Kidney epithelial cell (primary cell): ENCODE measurements around the gene PEX19. TPM values are rescaled to one million over a fixed set of nuclear protein-coding genes. Genes with fewer than 3 reads are reported as not detected.

ENCODE experiments used
- DNase-seq: peaks from one replicate; pipeline ENCODE4 v3.0.0-alpha.2; 2010; ENCODE audit warnings: low read depth
- H3K27me3 ChIP-seq: 2 replicates; pipeline ENCODE4 v1.6.0; 2011; ENCODE audit warnings: low read length; ENCODE audit not compliant: control insufficient read depth, insufficient read depth
- H3K36me3 ChIP-seq: 2 replicates; pipeline ENCODE4 v1.5.1; 2011; ENCODE audit warnings: low read length; ENCODE audit not compliant: control insufficient read depth, insufficient read depth
- H3K4me3 ChIP-seq: 2 replicates; pipeline ENCODE4 v1.5.1; 2011; ENCODE audit warnings: low read depth, mild to moderate bottlenecking, control low read depth, low read length
- CTCF ChIP-seq: IDR thresholded peaks from 2 replicates; pipeline ENCODE4 v1.5.1; 2011; ENCODE audit warnings: mild to moderate bottlenecking, moderate library complexity, low read length, control low read depth, inconsistent platforms; ENCODE audit not compliant: insufficient read depth, poor library complexity, severe bottlenecking
- total RNA-seq: library from RNA; depleted of rRNA; stranded (reverse); fragments of >200 nt; gene quantifications from 2 replicates; pipeline ENCODE4 v1.2.3, GENCODE V29; 2015

Gene PEX19
- total RNA-seq, 1 donor from 2014 or later = 45.8 TPM

- no peak for TF ChIP-seq CTCF
- DNase-seq = no peak
- no peak overlapping the region for H3K4me3 ChIP-seq
- no peaks in the 10 kb centered on the region for H3K27me3 ChIP-seq
- H3K36me3 ChIP-seq = no peaks in the 10 kb centered on the region
These were observed 33.9 kb downstream of the PEX19 start for GRCh38 chr1:160251011-160251410.

- Histone ChIP-seq H3K36me3 (no peaks in the 10 kb centered on the region), H3K27me3 (no peaks in the 10 kb centered on the region), H3K4me3 (no peak overlapping the region)
- DNase-seq = no peak
- TF ChIP-seq CTCF = no peak
These were observed 37.9 kb downstream of the PEX19 start for GRCh38 chr1:160247053-160247452.

DNA sequence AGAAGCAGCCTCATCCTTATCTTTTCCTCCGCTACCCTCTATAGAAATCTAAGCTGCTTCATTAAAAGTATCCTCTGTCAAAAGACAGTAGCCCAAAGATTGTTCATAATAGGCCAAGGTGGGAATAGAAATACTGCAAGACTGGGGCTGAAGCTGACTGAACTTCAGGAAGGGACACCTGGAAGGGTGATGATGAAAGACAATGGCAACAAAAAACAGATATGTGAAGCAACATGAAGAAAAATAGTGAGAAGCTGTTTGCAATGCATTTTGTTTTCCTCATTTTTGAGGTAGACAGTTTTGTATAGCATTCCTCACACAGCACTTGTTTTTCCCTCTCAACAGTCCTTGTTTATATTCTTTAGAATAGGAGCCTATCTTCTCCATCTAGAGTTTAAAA is 39.5 kb downstream of the PEX19 start:
- TF ChIP-seq CTCF = no peak

GRCh38 chr1:160244209-160244608 is 40.7 kb downstream of the PEX19 start:
- no peak overlapping the region for H3K4me3 ChIP-seq
- TF ChIP-seq CTCF = no peak
- DNase-seq = no peak
- H3K27me3 ChIP-seq = no peaks in the 10 kb centered on the region
- peaks cover 1% of the 10 kb centered on the region for H3K36me3 ChIP-seq

More for the DNA sequence above, 39.5 kb downstream of the PEX19 start:
- H3K27me3 ChIP-seq = no peaks in the 10 kb centered on the region
- no peaks in the 10 kb centered on the region for H3K36me3 ChIP-seq
- no peak overlapping the region for H3K4me3 ChIP-seq
- DNase-seq = no peak

DNA sequence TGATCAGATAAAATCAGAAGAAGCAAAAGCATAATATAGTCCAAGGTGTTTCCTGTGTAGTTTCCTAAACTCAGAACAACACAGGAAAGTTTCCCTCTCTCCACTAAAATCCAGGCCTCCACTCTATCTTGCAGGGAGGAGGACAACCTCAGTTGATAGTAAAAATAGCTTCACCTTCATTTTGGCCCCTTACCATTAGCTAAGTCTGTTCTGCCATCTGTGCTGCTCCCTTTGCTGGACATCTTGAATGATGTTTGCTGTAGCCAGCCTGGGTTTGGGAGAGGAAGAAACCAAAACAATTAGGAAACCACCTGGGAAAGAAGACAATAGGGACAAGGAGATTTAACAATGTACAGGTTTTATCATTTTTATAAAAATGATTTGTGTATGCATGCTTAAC is 41.2 kb downstream of the PEX19 start:
- H3K36me3 ChIP-seq = peaks cover 1% of the 10 kb centered on the region
- DNase-seq = no peak
- no peak for TF ChIP-seq CTCF

GRCh38 chr1:160239582-160240299 is 45.2 kb downstream of the PEX19 start:
- peaks cover 1% of the 10 kb centered on the region for H3K36me3 ChIP-seq
- H3K4me3 ChIP-seq = no peak overlapping the region
- no peak for DNase-seq
- no peaks in the 10 kb centered on the region for H3K27me3 ChIP-seq
- TF ChIP-seq CTCF = no peak

More for the DNA sequence above, 41.2 kb downstream of the PEX19 start:
- H3K4me3 ChIP-seq = no peak overlapping the region
- no peaks in the 10 kb centered on the region for H3K27me3 ChIP-seq
